HepG2 (cell line): ENCODE measurements around the gene POLRMT. TPM values are rescaled to one million over a fixed set of nuclear protein-coding genes. Genes with fewer than 3 reads are reported as not detected.
A peak's percentile ranks its signal among the peaks of the same experiment; 100 is the strongest.

Experiments
- ATAC-seq: fragments of 200-7000 bp; cut with Tn5 transposase; 3 replicates; pipeline ENCODE4 v1.9.1; 2020; ENCODE audit warnings: mild to moderate bottlenecking, moderate library complexity
- BruUV-seq: library from RNA; stranded (reverse); fragments of 400-500 nt; replicated peaks from 2 replicates; lab custom pipeline; 2021; lab: Mats Ljungman, UMichigan
- CTCF ChIA-PET: fragments of 300-600 bp; formaldehyde crosslinking; extraction: SDS; loops from one replicate; lab custom pipeline; 2021; ENCODE audit warnings: low total read pairs, inconsistent platforms, low intra/inter-chr PET ratio; lab: Yijun Ruan, JAX
- POLR2A ChIA-PET: fragments of 350-600 bp; sonication (Branson Sonifier 250); formaldehyde crosslinking; loops from one replicate; lab custom pipeline; 2020; ENCODE audit warnings: antibody characterized with exemption, inconsistent platforms; lab: Yijun Ruan, JAX
- DNase-seq: peaks from one replicate; pipeline ENCODE4 v3.0.0-alpha.2; 2015; ENCODE audit warnings: low spot score
- FAIRE-seq: peaks from 3 replicates; lab custom pipeline; 2011; peaks lifted over from hg19 to GRCh38; lab: Jason Lieb, UNC
- H2AFZ ChIP-seq: one replicate; pipeline ENCODE4 v1.6.1; 2011; ENCODE audit warnings: low read length, inconsistent platforms
- H3K27ac ChIP-seq: fragments of 300-600 bp; 3 replicates; pipeline ENCODE4 v1.8.0; 2011; ENCODE audit warnings: mixed run types, mild to moderate bottlenecking, mixed read lengths, low read length, inconsistent platforms; ENCODE audit not compliant: insufficient read depth; ENCODE audit errors: extremely low read length
- H3K27me3 ChIP-seq, 2 experiments: fragments of 200-600 bp in 1 of 2; 2 replicates in 1 of 2; 3 replicates in 1 of 2; pipeline versions ENCODE4 v1.6.0 to v1.8.0; 2011; ENCODE audit warnings: low read length in 2 of 2, mild to moderate bottlenecking in 2 of 2, moderate library complexity in 2 of 2, inconsistent platforms in 1 of 2; ENCODE audit not compliant: insufficient read depth in 2 of 2, control insufficient read depth in 1 of 2
- H3K36me3 ChIP-seq, 2 experiments: fragments of 200-600 bp in 1 of 2; replicated peaks in 1 of 2; 2 replicates in 1 of 2; 3 replicates in 1 of 2; pipeline versions ENCODE4 v1.5.1 to v1.8.0; 2011; ENCODE audit warnings: low read length in 2 of 2, inconsistent platforms in 1 of 2; ENCODE audit not compliant: insufficient read depth in 2 of 2, control insufficient read depth in 1 of 2
- H3K4me1 ChIP-seq: 2 replicates; pipeline ENCODE4 v1.5.1; 2012; ENCODE audit warnings: low read length, inconsistent platforms; ENCODE audit not compliant: insufficient read depth
- H3K4me2 ChIP-seq: 2 replicates; pipeline ENCODE4 v1.6.0; 2011; ENCODE audit warnings: low read depth, low read length, inconsistent platforms
- H3K4me3 ChIP-seq, 3 experiments: fragments of 200-600 bp in 1 of 3; sonication (generic), shearing (Covaris generic) in 1 of 3; replicated peaks in 1 of 3; 2 replicates each; pipeline ENCODE4 v1.5.1; 2011 to 2016; ENCODE audit warnings: low read length in 3 of 3, inconsistent platforms in 2 of 3, low read depth in 2 of 3, mild to moderate bottlenecking in 2 of 3, control low read depth in 1 of 3, mixed read lengths in 1 of 3; ENCODE audit not compliant: insufficient read depth in 1 of 3
- H3K79me2 ChIP-seq: one replicate; pipeline ENCODE4 v1.6.1; 2011; ENCODE audit warnings: low read length, inconsistent platforms; ENCODE audit not compliant: insufficient read depth
- H3K9ac ChIP-seq: 2 replicates; pipeline ENCODE4 v1.6.0; 2011; ENCODE audit warnings: mild to moderate bottlenecking, low read depth, low read length, inconsistent platforms; ENCODE audit not compliant: insufficient read depth
- H3K9me3 ChIP-seq: 2 replicates; pipeline ENCODE4 v1.5.1; 2012; ENCODE audit warnings: mild to moderate bottlenecking, low read length
- H4K20me1 ChIP-seq: 2 replicates; pipeline ENCODE4 v1.6.0; 2011; ENCODE audit warnings: inconsistent platforms, mild to moderate bottlenecking, low read length, moderate library complexity; ENCODE audit not compliant: insufficient read depth
- EHMT2 ChIP-seq: fragments of 200-600 bp; sonication (generic); IDR thresholded peaks from 2 replicates; pipeline ENCODE4 v1.7.0; 2017; ENCODE audit warnings: antibody characterized with exemption, low read depth, low read length, borderline replicate concordance
- ETS1 ChIP-seq: sonication (generic); formaldehyde crosslinking; IDR thresholded peaks from 2 replicates; pipeline ENCODE4 v1.4.0; 2020; ENCODE audit warnings: missing genetic modification reagents
- KDM2A ChIP-seq: sonication (generic); formaldehyde crosslinking; IDR thresholded peaks from 2 replicates; pipeline ENCODE4 v1.4.0; 2020; ENCODE audit warnings: low read depth, missing genetic modification reagents, borderline replicate concordance
- MTA3 ChIP-seq: sonication (generic); formaldehyde crosslinking; IDR thresholded peaks from 2 replicates; pipeline ENCODE4 v1.4.0; 2020; ENCODE audit warnings: missing genetic modification reagents
- RBM22 ChIP-seq: fragments of 200-400 bp; formaldehyde crosslinking; optimal IDR thresholded peaks from 2 replicates; pipeline ENCODE3; 2017; ENCODE audit warnings: mild to moderate bottlenecking, low read length, moderate library complexity
- SNAPC4 ChIP-seq: sonication (generic); formaldehyde crosslinking; IDR thresholded peaks from 2 replicates; pipeline ENCODE4 v1.4.0; 2020; ENCODE audit warnings: mild to moderate bottlenecking, missing genetic modification reagents
- SSRP1 ChIP-seq: IDR thresholded peaks from 2 replicates; pipeline ENCODE4 v1.6.1; 2016; ENCODE audit warnings: control low read depth
- TAF1 ChIP-seq: sonication (generic); formaldehyde crosslinking; IDR thresholded peaks from 2 replicates; pipeline ENCODE4 v1.4.0; 2020; ENCODE audit warnings: missing genetic modification reagents
- TBX2 ChIP-seq: sonication (generic); formaldehyde crosslinking; IDR thresholded peaks from 2 replicates; pipeline ENCODE4 v1.5.0; 2020; ENCODE audit warnings: missing genetic modification reagents, mild to moderate bottlenecking, borderline replicate concordance
- XRCC5 ChIP-seq: fragments of 200-400 bp; formaldehyde crosslinking; optimal IDR thresholded peaks from 2 replicates; pipeline ENCODE3; 2017; ENCODE audit warnings: mild to moderate bottlenecking, low read length
- YY1 ChIP-seq: IDR thresholded peaks from 2 replicates; pipeline ENCODE4 v1.6.1; 2011; ENCODE audit warnings: low read length, low read depth, moderate library complexity, mild to moderate bottlenecking; ENCODE audit not compliant: insufficient read depth, insufficient replicate concordance
- ZBTB7A ChIP-seq: sonication (generic); formaldehyde crosslinking; IDR thresholded peaks from 2 replicates; pipeline ENCODE4 v1.8.0; 2022; ENCODE audit warnings: mild to moderate bottlenecking, missing genetic modification reagents
- ZFX ChIP-seq: sonication (generic); formaldehyde crosslinking; IDR thresholded peaks from 2 replicates; pipeline ENCODE4 v1.4.0; 2020; ENCODE audit warnings: mild to moderate bottlenecking, low read depth, missing genetic modification reagents, moderate library complexity
- ZNF124 ChIP-seq: sonication (generic); formaldehyde crosslinking; IDR thresholded peaks from 2 replicates; pipeline ENCODE4 v1.4.0; 2020; ENCODE audit warnings: missing genetic modification reagents
- ZNF567 ChIP-seq: sonication (generic); formaldehyde crosslinking; IDR thresholded peaks from 2 replicates; pipeline ENCODE4 v1.8.1; 2023; ENCODE audit warnings: mild to moderate bottlenecking, missing genetic modification reagents, borderline replicate concordance
- ZSCAN9 ChIP-seq: IDR thresholded peaks from 2 replicates; pipeline ENCODE4 v1.6.1; 2016; ENCODE audit warnings: borderline replicate concordance
- WGBS: methylation state at CpG from one replicate; pipeline ENCODE4 v1.1.6; 2017; ENCODE audit warnings: low lambda C conversion rate; 5-methylcytosine and 5-hydroxymethylcytosine counted together
- in situ Hi-C: cut with HindIII; loops from 2 replicates; pipeline ENCODE4 v1.10.0; 2017; ENCODE audit warnings: low pct_unique_long_range_greater_than_20kb; ENCODE audit not compliant: extremely low pct_ligation_motif_present
- intact Hi-C: fragments of 100-400 bp; cut with micrococcal nuclease; formaldehyde crosslinking; loops from one replicate; pipeline ENCODE4 v1.10.0; 2022; ENCODE audit not compliant: unreplicated experiment
- polyA plus RNA-seq, 8 experiments: library from polyadenylated mRNA; depleted of rRNA in 3 of 8; stranded (reverse) in 7 of 8; unstranded in 1 of 8; fragments of >200 nt; fragmentation: Illumina TruSeq in 4 of 8; extraction: Trizol in 4 of 8; gene quantifications; 2 replicates each; pipeline versions ENCODE4 v1.2.1 to v1.2.3, GENCODE V29; 2011 to 2016; ENCODE audit warnings: low read depth in 4 of 8, missing spikeins in 1 of 8, mixed read lengths in 1 of 8; ENCODE audit not compliant: insufficient read depth in 1 of 8
- total RNA-seq, 5 experiments: library from RNA; depleted of rRNA; stranded (reverse); fragments of >200 nt; fragmentation: Illumina TruSeq; extraction: Trizol; gene quantifications; 2 replicates each; pipeline ENCODE4 v1.2.3, GENCODE V29; 2016; ENCODE audit warnings: low read depth in 1 of 5

POLRMT gene
- total and polyA plus RNA-seq, 2 of the 13 experiments (the other 11 are each of a cell fraction or from before 2014, with no cell fraction given) = 78.0 to 101 TPM

- TF ChIP-seq MTA3 = no peak
- TF ChIP-seq KDM2A (CRISPR knock-in tag) = no peak
- TF ChIP-seq TBX2 = no peak
- no peak for TF ChIP-seq XRCC5
- TF ChIP-seq ZNF567 = no peak
- TF ChIP-seq ZFX (CRISPR knock-in tag) = peak; percentile 56; the same call in 1 of the 2 replicates
- no peak for TF ChIP-seq EHMT2
- no peak for TF ChIP-seq ETS1 (CRISPR knock-in tag)
Observed at GRCh38 chr19:662207-662961, 29.0 kb upstream of the POLRMT start (continued).

GRCh38 chr19:661427-662196, 28.3 kb upstream of the POLRMT start:
- H2AFZ ChIP-seq = no peak overlapping the region
- no peak for DNase-seq
- ATAC-seq = peak; percentile 21
- TSS peak; percentile 90 for BruUV-seq
- in situ Hi-C loops (no loop called here), intact Hi-C loops (loop anchor here (10.0 kb wide), 2 partner anchors 77 to 263 kb away; partner anchors contain the start of genes ARID3A and HCN2)
- ChIA-PET POLR2A (interaction anchor here (0.8 to 2.8 kb wide), 12 partner anchors 9 to 129 kb away, joined by 3 to 21 read pairs (median 4); partner anchors contain the start of genes FSTL3 and POLRMT), CTCF (no interaction called here)
- peaks cover 4 to 20% of the 10 kb centered on the region in 2 experiments; a peak in 4 of 5 replicates for H3K36me3 ChIP-seq
- H3K9me3 ChIP-seq = no peaks in the 10 kb centered on the region
- peaks cover 57% of the 10 kb centered on the region for H3K4me1 ChIP-seq
- peaks cover 49% of the 10 kb centered on the region for H4K20me1 ChIP-seq
- H3K4me3 ChIP-seq = peak overlapping the region; percentile 76 to 99 (median 96)
- no peak for FAIRE-seq
- peak overlapping the region; percentile 96 for H3K27ac ChIP-seq
- peak overlapping the region; percentile 83 for H3K4me2 ChIP-seq
- 1% methylated on average over 29 of the region's 31 CpGs for WGBS
- peak overlapping the region; percentile 91 for H3K9ac ChIP-seq
- peaks cover 63% of the 10 kb centered on the region for H3K79me2 ChIP-seq
- no peaks in the 10 kb centered on the region; a peak in 1 of 5 replicates for H3K27me3 ChIP-seq
- TF ChIP-seq SSRP1 (CRISPR knock-in tag) (no peak), SNAPC4 (CRISPR knock-in tag) (0 out of 2 replicates have a peak, but pooled peaks have one; percentile 15), ZBTB7A (CRISPR knock-in tag) (no peak), ZSCAN9 (CRISPR knock-in tag) (no peak), RBM22 (no peak), ZNF124 (CRISPR knock-in tag) (no peak), TAF1 (CRISPR knock-in tag) (peak; percentile 50; the same call in 1 of the 2 replicates), YY1 (no peak)
